Fibroblast of lung (primary cell): ENCODE data around the gene PPA1.

Experiments
- CTCF ChIP-seq, 2 donors: IDR thresholded peaks in 1 of 2; conservative IDR thresholded peaks in 1 of 2; 1 replicate in 1 of 2; 2 replicates in 1 of 2; pipeline ENCODE4 v1.5.1; 2011 to 2012; ENCODE audit warnings: low read length in 2 of 2, control low read depth in 1 of 2, inconsistent platforms in 1 of 2, low read depth in 1 of 2, mild to moderate bottlenecking in 1 of 2
- EZH2 ChIP-seq: IDR thresholded peaks from 2 replicates; pipeline ENCODE4 v1.5.1; 2012; ENCODE audit warnings: low read length, control low read depth, mild to moderate bottlenecking; ENCODE audit errors: missing control alignments

GRCh38 chr10:70254778-70255328, 21.6 kb upstream of the PPA1 start:
- TF ChIP-seq EZH2, result no peak
- TF ChIP-seq CTCF (conservative IDR thresholded peaks at IDR 0.05 in 1 of 2, IDR thresholded peaks at IDR 0.05 in 1 of 2; ENCODE audit: low read depth in 1 of 2, low read length in 2 of 2), result no peak
